Heart left ventricle (tissue), 16 donors: Measurements from ENCODE around the gene GSTCD. TPM values are rescaled to one million over a fixed set of nuclear protein-coding genes. Genes with fewer than 3 reads are reported as not detected.
A peak's percentile ranks its signal among the peaks of the same experiment; 100 is the strongest.

Source experiments
- ATAC-seq, 4 donors: fragments of 200-7000 bp; cut with Tn5 transposase; one replicate each; pipeline ENCODE4 v1.9.1; 2020 to 2022; ENCODE audit warnings: moderate library complexity in 4 of 4, mild to moderate bottlenecking in 3 of 4, moderate number of reproducible peaks in 1 of 4
- DNase-seq, 5 donors: peaks; one replicate each; pipeline ENCODE4 v3.0.0-alpha.2; 2020
- H3K27ac ChIP-seq, 12 donors: fragments of 200-600 bp; sonication (generic) in 4 of 12; one replicate each; pipeline versions ENCODE4 v1.5.0 to v1.8.0; 2016 to 2022; ENCODE audit warnings: mild to moderate bottlenecking in 2 of 12
- H3K27me3 ChIP-seq, 9 donors: fragments of 200-600 bp; sonication (generic) in 2 of 9; one replicate each; pipeline versions ENCODE4 v1.5.1 to v1.8.0; 2016 to 2022; ENCODE audit warnings: mild to moderate bottlenecking in 3 of 9
- H3K36me3 ChIP-seq, 9 donors: fragments of 200-600 bp; sonication (generic) in 2 of 9; one replicate each; pipeline versions ENCODE4 v1.5.0 to v1.8.0; 2018 to 2022; ENCODE audit warnings: mild to moderate bottlenecking in 2 of 9
- H3K4me1 ChIP-seq, 12 donors: fragments of 200-600 bp; sonication (generic) in 4 of 12; one replicate each; pipeline versions ENCODE4 v1.5.0 to v1.8.0; 2016 to 2022; ENCODE audit warnings: mild to moderate bottlenecking in 3 of 12
- H3K4me3 ChIP-seq, 12 donors: fragments of 200-600 bp; sonication (generic) in 4 of 12; one replicate each; pipeline versions ENCODE4 v1.5.0 to v1.8.0; 2017 to 2022; ENCODE audit warnings: mild to moderate bottlenecking in 9 of 12, moderate library complexity in 4 of 12
- H3K9me3 ChIP-seq, 12 donors: fragments of 200-600 bp; sonication (generic) in 4 of 12; one replicate each; pipeline versions ENCODE4 v1.5.0 to v1.8.0; 2016 to 2022; ENCODE audit warnings: mild to moderate bottlenecking in 1 of 12
- CTCF ChIP-seq, 12 donors: fragments of 200-600 bp; sonication (generic) in 4 of 12; IDR thresholded peaks; one replicate each; pipeline versions ENCODE4 v1.5.0 to v1.8.0; 2018 to 2022; ENCODE audit warnings: antibody characterized with exemption in 12 of 12, mild to moderate bottlenecking in 5 of 12
- POLR2A ChIP-seq, 2 donors: fragments of 450-650 bp; IDR thresholded peaks; one replicate each; pipeline ENCODE4 v1.6.1; 2017; ENCODE audit warnings: antibody characterized with exemption in 2 of 2, mild to moderate bottlenecking in 2 of 2, moderate library complexity in 2 of 2
- WGBS, 4 donors: extraction: QIAGEN DNeasy Blood & Tissue Kit in 2 of 4; methylation state at CpG; one replicate each; pipeline versions ENCODE4 v1.1.5 to v1.1.7; 2013 to 2018; 5-methylcytosine and 5-hydroxymethylcytosine counted together
- intact Hi-C, 10 donors: fragments of 100-400 bp; cut with DNase I; formaldehyde crosslinking; loops; one replicate each; pipeline versions ENCODE4 v1.11.1 to v1.14.2; 2022
- polyA plus RNA-seq, 2 donors: library from polyadenylated mRNA; stranded (reverse); fragments of 200-250 nt; gene quantifications; one replicate each; pipeline ENCODE4 v1.2.3, GENCODE V29; 2013
- total RNA-seq, 9 donors: library from RNA; depleted of rRNA in 2 of 9; stranded (reverse); fragments of >200 nt in 2 of 9; fragmentation: NEBNext Ultra II Directional in 3 of 9; extraction: Animal tissue kit (Norgen Biotek cat#: 25700) in 3 of 9; gene quantifications; one replicate each; pipeline versions ENCODE4 v1.1.0 to v1.2.4, GENCODE V29; 2016 to 2023
- donor health status: ischemic (EF 13 %, LVEDD 7.1; RV severe dilation, severe dysfunction).
- donor health status: healthy with polysubstance abuse.
- donor health status: DM: no; HTN: yes; CAD: no.
- donor health status: DM: no; HTN: no; CAD: no.
- donor health status: ischemic (EF 25% LVEDD 6.9; RV normal size, moderate dysfunction).
- donor health status: ischemic (EF 25% LVEDD 5.7; RV mildly dilated, moderate dysfunction).
- donor health status: healthy.
- donor health status: DM: yes; HTN: yes; CAD: no.
- donor health status: ischemic (EF 35%, LVEDD 5.7; RV mildly dilated, moderate dysfunction).
- donor health status: nonischemic (EF 11% LVEDD 7.7; RV severe dilation, severe dysfunction).
- donor health status: DM: yes; HTN: yes; CAD: no.
- donor health status: PGD.
- donor health status: ischemic (EF 29% LVEDD 5.4; RV normal size, mild dysfunction).
- donor health status: nonischemic (EF 23%, LVEDD 6.1; RV moderate dilation, normal function).

The GSTCD gene
- total and polyA plus RNA-seq, 11 donors = 0.57 to 6.4 (median 3.8) TPM

GRCh38 chr4:105662935-105663675 lies 45.5 kb upstream of the GSTCD start:
- WGBS, 4 donors = 90 to 97% (median 93%) methylated on average over 2 of the region's 2 CpGs

GRCh38 chr4:105666693-105667092 lies 41.9 kb upstream of the GSTCD start:
- ATAC-seq = peak; percentile 49 to 81 (median 66)

More at GRCh38 chr4:105662935-105663675, 45.5 kb upstream of the GSTCD start:
- ATAC-seq (no peak), DNase-seq (no peak)
- no peak overlapping the region for H3K4me3 ChIP-seq
- no peak overlapping the region for H3K27ac ChIP-seq
- no peaks in the 10 kb centered on the region for H3K36me3 ChIP-seq
- peaks cover 0 to 10% (median 0%) of the 10 kb centered on the region in 12 donors for H3K4me1 ChIP-seq
- TF ChIP-seq CTCF (IDR thresholded peaks at IDR 0.05) (no peak), POLR2A (IDR thresholded peaks at IDR 0.05) (no peak)
- intact Hi-C loops = no loop called here
- no peaks in the 10 kb centered on the region for H3K27me3 ChIP-seq
- no peaks in the 10 kb centered on the region for H3K9me3 ChIP-seq

DNA sequence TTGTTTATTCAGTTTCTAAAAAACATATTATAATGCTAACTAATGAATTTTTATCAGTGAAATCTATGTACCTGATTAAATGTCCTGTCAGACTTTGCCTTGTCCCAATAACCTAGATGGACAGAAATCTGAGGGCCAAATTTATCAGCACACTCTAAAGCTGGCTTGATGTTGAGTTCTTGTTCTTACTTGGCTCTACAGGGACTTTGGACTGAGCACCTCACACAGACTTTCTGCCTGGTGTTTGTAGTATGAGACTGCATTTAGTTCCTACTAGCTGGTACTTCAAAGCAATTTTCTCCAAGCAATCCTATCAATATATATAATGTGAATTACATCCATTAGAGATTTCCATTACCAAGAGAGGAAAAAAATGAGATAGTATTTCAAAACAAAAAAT lies 37.9 kb upstream of the GSTCD start:
- ATAC-seq = no peak
- Histone ChIP-seq H3K4me3 (no peak overlapping the region), H3K9me3 (no peaks in the 10 kb centered on the region), H3K36me3 (no peaks in the 10 kb centered on the region), H3K4me1 (no peaks in the 10 kb centered on the region), H3K27me3 (no peaks in the 10 kb centered on the region), H3K27ac (no peak overlapping the region)
- TF ChIP-seq POLR2A (IDR thresholded peaks at IDR 0.05) (no peak), CTCF (IDR thresholded peaks at IDR 0.05) (no peak)
- DNase-seq = no peak
- intact Hi-C loops = no loop called here

More at GRCh38 chr4:105666693-105667092, 41.9 kb upstream of the GSTCD start:
- no peak overlapping the region for H3K27ac ChIP-seq
- H3K27me3 ChIP-seq = no peaks in the 10 kb centered on the region
- TF ChIP-seq CTCF (IDR thresholded peaks at IDR 0.05) (peak in 10 of 12 donors; percentile 26 to 48 (median 34)), POLR2A (IDR thresholded peaks at IDR 0.05) (no peak)
- H3K4me1 ChIP-seq = peaks cover 0 to 10% (median 0%) of the 10 kb centered on the region in 12 donors
- no peak for DNase-seq
- H3K9me3 ChIP-seq = no peaks in the 10 kb centered on the region
- intact Hi-C loops = loop anchor here in 9 of 10 donors (1.0 to 5.0 kb wide), 3 partner anchors 144 to 146 kb away; no protein-coding TSS in a partner anchor
- 42 to 51% (median 48%) methylated on average over 5 of the region's 5 CpGs for WGBS, 4 donors
- H3K4me3 ChIP-seq = no peak overlapping the region
- H3K36me3 ChIP-seq = no peaks in the 10 kb centered on the region

DNA sequence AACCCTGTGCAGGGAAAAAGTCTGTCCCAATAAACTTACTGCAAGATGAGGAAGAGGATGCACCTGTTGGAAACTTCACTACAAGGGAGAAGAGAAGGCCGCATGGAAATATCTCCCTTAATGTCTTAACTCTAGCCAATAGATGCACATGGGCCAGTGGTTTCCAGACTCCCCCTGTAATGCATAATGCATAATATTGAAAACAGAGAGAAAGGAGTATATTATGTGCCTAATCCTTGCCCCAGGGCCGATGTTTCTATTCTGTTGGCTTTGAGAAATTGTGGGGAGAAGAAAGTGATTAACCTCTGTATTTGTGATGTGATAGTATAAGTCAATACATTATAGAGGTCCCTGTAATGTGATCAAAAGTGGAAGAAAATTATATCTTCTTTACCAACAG lies 37.3 kb upstream of the GSTCD start:
- no peaks in the 10 kb centered on the region for H3K36me3 ChIP-seq
- no peak overlapping the region for H3K4me3 ChIP-seq
- intact Hi-C loops = no loop called here
- no peak for DNase-seq
- ATAC-seq = no peak
- no peak for TF ChIP-seq CTCF (IDR thresholded peaks at IDR 0.05)
- TF ChIP-seq POLR2A (IDR thresholded peaks at IDR 0.05) = no peak
- no peaks in the 10 kb centered on the region for H3K27me3 ChIP-seq
- WGBS, 4 donors = 58 to 85% (median 74%) methylated on average over 2 of the region's 2 CpGs
- H3K9me3 ChIP-seq = no peaks in the 10 kb centered on the region
- H3K27ac ChIP-seq = no peak overlapping the region
- H3K4me1 ChIP-seq = no peaks in the 10 kb centered on the region
